ENCODE results near the gene RNF207. TPM values are rescaled to one million over a fixed set of nuclear protein-coding genes. Genes with fewer than 3 reads are reported as not detected.

The RNF207 gene
- total and polyA plus RNA-seq, 2 donors (not counting 3 experiments of a cell fraction or from before 2014, with no cell fraction given), result 3.2 to 8.2 TPM

DNA sequence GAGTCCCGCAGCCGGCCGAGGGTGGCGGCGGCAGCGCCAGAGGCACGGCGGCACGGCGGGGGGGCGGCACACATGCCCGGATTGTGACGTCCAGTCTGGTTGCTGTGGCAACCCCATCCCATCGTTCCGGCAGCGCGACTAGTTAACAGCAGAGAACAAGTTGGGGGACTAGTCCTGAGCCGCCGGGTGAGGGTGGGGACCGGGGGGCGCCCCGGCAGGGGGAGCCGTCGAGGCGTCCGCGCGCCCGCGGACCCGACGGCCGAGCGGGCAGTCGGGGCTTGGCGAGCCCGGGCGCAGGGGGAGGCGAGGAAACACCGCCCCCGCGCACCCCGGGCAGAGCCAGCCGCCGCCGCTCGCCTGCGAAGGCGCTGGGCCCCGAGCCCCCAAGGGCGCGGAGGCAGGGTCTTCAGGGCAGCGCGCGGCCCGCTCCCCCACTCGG is 25.6 kb upstream of the RNF207 start, which contains the start of gene CHD5:
CHD5 (minus strand) TSS at position 54 of the 439 bp plus-strand sequence. CDS start 298 bp downstream, outside the sequence.
- no peak within 1 kb of the TSS for H3K4me3 ChIP-seq (replicated peaks in 1 of 3; ENCODE audit: insufficient read depth in 1 of 3, low read depth in 1 of 3, low read length in 3 of 3)
- ChIA-PET POLR2A (no interaction called here), CTCF (no interaction called here)
- peaks cover 0 to 4% of the 10 kb centered on the region in 2 experiments for H3K36me3 ChIP-seq (ENCODE audit: control insufficient read depth in 2 of 2, extremely low read depth in 1 of 2, insufficient read depth in 2 of 2, low read length in 2 of 2)
- intact Hi-C loops (cut with micrococcal nuclease), result loop anchor here (2.0 kb wide), 2 partner anchors 19 to 121 kb away; partner anchors contain the start of gene RPL22
- no peak for DNase-seq (ENCODE audit: low read depth, low spot score)
- FAIRE-seq, result no peak
- no TSS peak for BruUV-seq (replicated peaks)
- TF ChIP-seq, protein P1, sequence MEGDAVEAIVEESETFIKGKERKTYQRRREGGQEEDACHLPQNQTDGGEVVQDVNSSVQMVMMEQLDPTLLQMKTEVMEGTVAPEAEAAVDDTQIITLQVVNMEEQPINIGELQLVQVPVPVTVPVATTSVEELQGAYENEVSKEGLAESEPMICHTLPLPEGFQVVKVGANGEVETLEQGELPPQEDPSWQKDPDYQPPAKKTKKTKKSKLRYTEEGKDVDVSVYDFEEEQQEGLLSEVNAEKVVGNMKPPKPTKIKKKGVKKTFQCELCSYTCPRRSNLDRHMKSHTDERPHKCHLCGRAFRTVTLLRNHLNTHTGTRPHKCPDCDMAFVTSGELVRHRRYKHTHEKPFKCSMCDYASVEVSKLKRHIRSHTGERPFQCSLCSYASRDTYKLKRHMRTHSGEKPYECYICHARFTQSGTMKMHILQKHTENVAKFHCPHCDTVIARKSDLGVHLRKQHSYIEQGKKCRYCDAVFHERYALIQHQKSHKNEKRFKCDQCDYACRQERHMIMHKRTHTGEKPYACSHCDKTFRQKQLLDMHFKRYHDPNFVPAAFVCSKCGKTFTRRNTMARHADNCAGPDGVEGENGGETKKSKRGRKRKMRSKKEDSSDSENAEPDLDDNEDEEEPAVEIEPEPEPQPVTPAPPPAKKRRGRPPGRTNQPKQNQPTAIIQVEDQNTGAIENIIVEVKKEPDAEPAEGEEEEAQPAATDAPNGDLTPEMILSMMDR (IDR thresholded peaks at IDR 0.05; ENCODE audit: extremely low read depth in 1 of 2, insufficient read depth in 1 of 2, low read depth in 1 of 2, low read length in 2 of 2), result peak in 1 of 2 donors; percentile 14
- TF ChIP-seq EZH2 (IDR thresholded peaks at IDR 0.05; ENCODE audit: borderline replicate concordance, low read depth, low read length, severe bottlenecking) (peak; percentile 95), MYC (IDR thresholded peaks at IDR 0.05; ENCODE audit: low read depth, low read length) (no peak)
- no peaks in the 10 kb centered on the region for H3K9me3 ChIP-seq (replicated peaks; ENCODE audit: control insufficient read depth, insufficient read depth, low read length)
- peaks cover under 1% of the 10 kb centered on the region for H4K20me1 ChIP-seq (replicated peaks; ENCODE audit: control insufficient read depth, extremely low read depth, insufficient read depth, low read length)
- no peak within 1 kb of the TSS for H3K9ac ChIP-seq (replicated peaks; ENCODE audit: extremely low read depth, insufficient read depth, low read length)
- H3K9me1 ChIP-seq (replicated peaks; ENCODE audit: control insufficient read depth, extremely low read depth, insufficient read depth, low read length), result no peaks in the 10 kb centered on the region
- H3K27ac ChIP-seq (ENCODE audit: insufficient read depth, low read depth, low read length), result no peak within 1 kb of the TSS
- H2AFZ ChIP-seq (ENCODE audit: low read depth, low read length), result no peak within 1 kb of the TSS
- no peaks in the 10 kb centered on the region for H3K4me1 ChIP-seq (ENCODE audit: control insufficient read depth, extremely low read depth, insufficient read depth, low read length)
- dilution Hi-C loops (cut with MboI; ENCODE audit: extremely low pct_ligation_motif_present, low sequenced_read_pairs), result no loop called here
- peaks cover 27 to 36% of the 10 kb centered on the region in 2 experiments for H3K27me3 ChIP-seq (ENCODE audit: control insufficient read depth in 2 of 2, insufficient read depth in 2 of 2, low read length in 2 of 2)
- no peaks in the 10 kb centered on the region for H3K79me2 ChIP-seq (ENCODE audit: control insufficient read depth, insufficient read depth, low read length)
- no peak within 1 kb of the TSS for H3K4me2 ChIP-seq (ENCODE audit: insufficient read depth, low read length)

- Histone ChIP-seq H4K20me1 (replicated peaks; ENCODE audit: control insufficient read depth, extremely low read depth, insufficient read depth, low read length) (peaks cover 4% of the 10 kb centered on the region), H3K9ac (replicated peaks; ENCODE audit: extremely low read depth, insufficient read depth, low read length) (no peak overlapping the region), H3K9me3 (replicated peaks; ENCODE audit: control insufficient read depth, insufficient read depth, low read length) (no peaks in the 10 kb centered on the region), H3K4me2 (ENCODE audit: insufficient read depth, low read length) (no peak overlapping the region), H3K79me2 (ENCODE audit: control insufficient read depth, insufficient read depth, low read length) (no peaks in the 10 kb centered on the region), H2AFZ (ENCODE audit: low read depth, low read length) (no peak overlapping the region), H3K4me3 (replicated peaks in 1 of 3; ENCODE audit: insufficient read depth in 1 of 3, low read depth in 1 of 3, low read length in 3 of 3) (no peak overlapping the region), H3K27ac (ENCODE audit: insufficient read depth, low read depth, low read length) (no peak overlapping the region), H3K4me1 (ENCODE audit: control insufficient read depth, extremely low read depth, insufficient read depth, low read length) (no peaks in the 10 kb centered on the region), H3K27me3 (ENCODE audit: control insufficient read depth in 2 of 2, insufficient read depth in 2 of 2, low read length in 2 of 2) (peaks cover 27 to 36% of the 10 kb centered on the region in 2 experiments), H3K36me3 (ENCODE audit: control insufficient read depth in 2 of 2, extremely low read depth in 1 of 2, insufficient read depth in 2 of 2, low read length in 2 of 2) (peaks cover 0 to 5% of the 10 kb centered on the region in 2 experiments), H3K9me1 (replicated peaks; ENCODE audit: control insufficient read depth, extremely low read depth, insufficient read depth, low read length) (no peaks in the 10 kb centered on the region)
- ChIA-PET POLR2A (no interaction called here), CTCF (interaction anchor here (0.9 to 2.9 kb wide), 2 partner anchors 72 to 128 kb away, joined by 4 to 13 read pairs; no protein-coding TSS in a partner anchor)
- no peak for FAIRE-seq
- TF ChIP-seq POLR2AphosphoS5 (IDR thresholded peaks at IDR 0.05; ENCODE audit: insufficient read depth, low read depth, low read length) (no peak), EZH2 (IDR thresholded peaks at IDR 0.05; ENCODE audit: borderline replicate concordance, low read depth, low read length, severe bottlenecking) (peak; percentile 87), FOS (IDR thresholded peaks at IDR 0.05; ENCODE audit: borderline replicate concordance, insufficient read depth, low read length) (no peak)
- dilution Hi-C loops (cut with MboI; ENCODE audit: extremely low pct_ligation_motif_present, low sequenced_read_pairs), result no loop called here
- intact Hi-C loops (cut with micrococcal nuclease), result loop anchor here (2.0 kb wide), 2 partner anchors 18 to 122 kb away; partner anchors contain the start of gene RPL22
- DNase-seq (ENCODE audit: low read depth, low spot score), result no peak
- no TSS peak for BruUV-seq (replicated peaks)
Measured at GRCh38 chr1:6180707-6181311, 25.1 kb upstream of the RNF207 start.

Measured in endothelial cell of umbilical vein (primary cell).